Suprapubic skin (tissue), 4 donors: ENCODE measurements around the gene GSK3B.
"Not testable (repeated sequence)": the region's sequence is repeated elsewhere in the genome, so short reads cannot be mapped to it uniquely, and the experiment has no call there.

ENCODE experiments used
- CTCF ChIP-seq, 2 donors: fragments of 200-600 bp in 1 of 2; fragments of 450-650 bp in 1 of 2; sonication (generic) in 1 of 2; IDR thresholded peaks; one replicate each; pipeline ENCODE4 v1.5.1; 2016 to 2019; ENCODE audit warnings: antibody characterized with exemption in 2 of 2, mild to moderate bottlenecking in 1 of 2, moderate library complexity in 1 of 2
- EP300 ChIP-seq: sonication (generic); formaldehyde crosslinking; IDR thresholded peaks from one replicate; pipeline ENCODE4 v1.6.1; 2017; ENCODE audit warnings: antibody characterized with exemption
- POLR2A ChIP-seq, 2 donors: fragments of 450-650 bp; IDR thresholded peaks; one replicate each; pipeline ENCODE4 v1.6.1; 2017; ENCODE audit warnings: antibody characterized with exemption in 2 of 2, mild to moderate bottlenecking in 2 of 2, moderate library complexity in 2 of 2
- POLR2AphosphoS5 ChIP-seq, 3 donors: sonication (generic); formaldehyde crosslinking; IDR thresholded peaks; one replicate each; pipeline ENCODE4 v1.6.1; 2017; ENCODE audit warnings: antibody characterized with exemption in 3 of 3

GRCh38 chr3:120053647-120054046 lies 40.6 kb downstream of the GSK3B start:
- TF ChIP-seq POLR2AphosphoS5 (IDR thresholded peaks at IDR 0.05); CTCF (IDR thresholded peaks at IDR 0.05); EP300; POLR2A (IDR thresholded peaks at IDR 0.05): not testable (repeated sequence)
